ENCODE results near the gene ITGA3.
"Not testable (repeated sequence)": the region's sequence is repeated elsewhere in the genome, so short reads cannot be mapped to it uniquely, and the experiment has no call there.

ITGA3 gene

DNA sequence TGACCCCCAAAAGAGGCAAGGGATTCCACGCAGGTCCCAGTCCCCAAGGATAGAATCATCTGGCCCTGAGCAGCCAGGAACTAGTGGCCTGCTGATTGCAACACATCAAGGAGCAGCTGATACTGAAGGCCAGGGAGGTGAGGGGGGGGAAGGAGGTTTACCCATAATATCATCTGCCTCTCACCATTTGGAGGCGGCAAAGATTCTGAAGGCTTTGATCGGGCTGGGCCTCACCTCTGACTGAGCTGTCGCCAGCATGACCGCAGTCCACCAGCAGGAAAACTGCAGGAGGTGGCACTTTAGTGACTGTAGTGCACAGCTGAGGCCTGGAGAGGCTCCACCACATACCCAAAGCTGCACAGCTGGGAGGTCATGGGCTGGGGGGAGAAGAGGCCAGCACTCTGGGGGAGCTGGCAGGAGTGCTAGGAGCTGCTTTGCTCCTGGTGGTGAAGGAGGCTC, 20.5 kb upstream of the ITGA3 start:
- no peak for DNase-seq

- no peak for DNase-seq
Observed at GRCh38 chr17:50035945-50036344, 20.0 kb upstream of the ITGA3 start.

- no peak for DNase-seq
Observed at GRCh38 chr17:50036455-50037261, 19.3 kb upstream of the ITGA3 start.

- DNase-seq: no peak
Observed at GRCh38 chr17:50037321-50038107, 18.4 kb upstream of the ITGA3 start.

GRCh38 chr17:50039058-50039457, 16.9 kb upstream of the ITGA3 start:
- DNase-seq: no peak

DNA sequence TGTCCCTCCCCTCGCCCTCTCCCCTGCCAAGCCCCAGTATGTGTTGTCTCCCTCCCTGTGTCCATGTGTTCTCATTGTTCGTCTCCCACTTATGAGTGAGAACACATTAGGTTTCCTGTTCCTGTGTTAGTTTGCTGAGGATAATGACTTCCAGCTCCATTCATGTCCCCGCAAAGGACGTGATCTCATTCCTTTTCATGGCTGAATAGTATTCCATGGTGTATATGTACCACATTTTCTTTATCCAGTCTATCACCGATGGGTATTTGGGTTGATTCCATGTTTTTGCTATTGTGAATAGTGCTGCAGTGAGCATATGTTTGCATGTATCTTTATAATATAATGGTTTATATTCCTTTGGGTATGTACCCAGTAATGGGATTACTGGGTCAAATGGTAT, 15.4 kb upstream of the ITGA3 start:
- DNase-seq: not testable (repeated sequence)

DNA sequence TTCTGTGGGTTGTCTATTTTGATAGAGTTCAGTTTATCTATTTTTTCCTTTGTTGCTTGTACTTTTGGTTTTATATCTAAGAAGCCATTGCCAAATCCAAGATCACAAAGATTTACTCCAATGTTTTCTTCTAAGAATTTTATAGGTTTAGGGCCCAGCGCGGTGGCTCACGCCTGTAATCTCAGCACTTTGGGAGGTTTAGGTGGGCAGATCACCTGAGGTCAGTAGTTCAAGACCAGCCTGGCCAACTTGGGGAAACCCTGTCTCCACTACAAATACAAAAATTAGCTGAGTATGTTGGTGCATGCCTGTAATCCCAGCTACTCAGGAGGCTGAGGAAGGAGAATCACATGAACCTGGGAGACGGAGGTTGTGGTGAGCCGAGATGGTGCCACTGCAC, 13.7 kb upstream of the ITGA3 start:
- no peak for DNase-seq

DNA sequence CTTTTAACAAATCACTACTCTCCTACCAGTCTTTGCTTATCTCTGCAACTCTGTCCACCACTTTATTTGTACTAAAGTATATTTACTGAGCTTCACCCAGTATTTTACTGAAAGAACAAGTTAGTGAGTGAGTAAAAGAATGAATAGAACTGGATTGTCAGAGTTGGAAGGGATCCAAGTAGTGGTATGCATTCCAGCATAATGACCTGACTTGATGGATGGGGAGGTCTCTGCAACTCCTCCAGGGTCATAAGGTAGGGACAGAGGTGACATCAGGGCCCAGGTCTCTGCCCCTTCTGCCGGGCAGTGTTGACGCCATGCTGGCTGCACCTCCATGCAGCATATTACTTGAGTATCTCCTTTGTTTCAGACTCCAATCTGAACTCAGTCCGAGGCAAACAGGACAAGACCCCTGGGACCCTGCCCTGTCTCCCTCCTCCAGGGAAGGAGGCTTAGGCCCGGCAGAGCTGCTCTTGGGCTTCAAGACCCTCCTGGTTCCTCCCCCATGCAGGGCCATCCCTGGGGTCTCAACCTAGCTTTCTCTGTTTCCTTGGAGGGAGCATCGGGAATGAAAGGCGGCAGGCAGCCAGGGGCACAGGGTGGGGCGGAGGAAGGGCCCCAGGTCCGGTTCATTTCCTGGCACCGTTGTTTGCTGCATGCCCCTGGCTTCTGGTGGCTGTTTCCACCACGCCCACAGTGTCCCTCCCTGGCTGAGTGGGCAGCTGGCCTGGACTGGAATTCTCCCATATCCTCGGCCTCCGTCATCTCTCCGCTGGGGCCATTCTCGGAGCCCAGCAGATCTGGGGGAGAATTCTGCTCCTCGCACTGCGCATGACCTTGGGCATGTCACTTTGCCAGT, 12.4 kb upstream of the ITGA3 start:
- DNase-seq: no peak

- no peak for DNase-seq
Observed at GRCh38 chr17:50044483-50044882, 11.4 kb upstream of the ITGA3 start.

GRCh38 chr17:50045154-50045553, 10.8 kb upstream of the ITGA3 start:
- DNase-seq: no peak

- no peak for DNase-seq
Observed at GRCh38 chr17:50046179-50046578, 9.7 kb upstream of the ITGA3 start.

- DNase-seq: no peak
Observed at GRCh38 chr17:50046667-50047066, 9.2 kb upstream of the ITGA3 start.

GRCh38 chr17:50047083-50047482, 8.8 kb upstream of the ITGA3 start:
- DNase-seq: no peak

- DNase-seq: no peak
Observed at GRCh38 chr17:50047488-50048126, 8.3 kb upstream of the ITGA3 start.

DNA sequence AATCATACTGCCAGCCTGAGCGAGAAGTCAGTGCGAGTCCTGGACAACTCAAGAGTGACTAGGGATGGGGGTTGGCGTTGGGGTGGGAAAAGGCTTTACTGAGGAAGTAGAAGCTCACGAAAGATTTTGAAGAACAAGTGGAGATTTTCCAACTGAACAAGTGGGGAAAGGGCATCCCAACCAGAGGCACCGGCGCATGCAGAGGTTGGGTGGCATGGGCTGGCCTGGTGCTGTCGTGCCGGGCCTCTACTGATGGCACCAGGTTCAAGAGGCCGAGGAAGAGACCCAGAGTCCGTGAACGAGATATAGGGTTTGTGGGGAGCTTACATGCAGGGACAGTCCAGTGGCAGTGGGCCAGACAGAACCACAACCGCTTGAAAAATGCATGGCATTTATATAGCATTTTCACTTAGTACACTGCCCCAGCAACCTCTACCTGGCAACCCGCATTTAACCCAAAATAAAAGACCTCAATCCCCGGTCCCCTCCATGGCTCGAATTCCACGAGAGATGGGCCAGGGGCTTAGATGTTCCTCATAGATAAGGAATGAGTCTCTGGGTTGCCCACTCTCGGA, 7.7 kb upstream of the ITGA3 start:
- DNase-seq: no peak

GRCh38 chr17:50048988-50049387, 6.9 kb upstream of the ITGA3 start:
- no peak for DNase-seq

GRCh38 chr17:50049636-50050035, 6.3 kb upstream of the ITGA3 start:
- DNase-seq: no peak

- no peak for DNase-seq
Observed at GRCh38 chr17:50050431-50051032, 5.4 kb upstream of the ITGA3 start.

- DNase-seq: no peak
Observed at GRCh38 chr17:50051082-50051576, 4.8 kb upstream of the ITGA3 start.

DNA sequence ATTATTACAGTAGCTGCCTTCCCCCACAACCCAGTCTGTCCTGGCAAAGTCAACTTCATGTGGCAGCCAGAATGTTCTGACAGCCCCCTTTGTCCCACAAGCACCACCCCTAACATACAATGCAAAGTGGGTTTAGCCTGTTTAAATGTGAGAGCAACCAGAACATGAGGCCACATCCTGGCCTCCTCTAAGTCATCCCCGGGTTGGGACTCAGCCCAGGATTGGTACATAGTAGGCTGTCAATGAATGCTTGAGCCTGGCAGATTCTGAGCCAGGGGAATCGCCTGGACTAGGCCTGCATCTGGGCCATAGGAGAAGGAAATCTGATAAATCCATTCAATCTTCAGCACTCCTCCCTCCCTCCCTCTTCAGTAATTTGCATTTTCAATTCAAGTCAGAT, 4.3 kb upstream of the ITGA3 start:
- DNase-seq: no peak

DNA sequence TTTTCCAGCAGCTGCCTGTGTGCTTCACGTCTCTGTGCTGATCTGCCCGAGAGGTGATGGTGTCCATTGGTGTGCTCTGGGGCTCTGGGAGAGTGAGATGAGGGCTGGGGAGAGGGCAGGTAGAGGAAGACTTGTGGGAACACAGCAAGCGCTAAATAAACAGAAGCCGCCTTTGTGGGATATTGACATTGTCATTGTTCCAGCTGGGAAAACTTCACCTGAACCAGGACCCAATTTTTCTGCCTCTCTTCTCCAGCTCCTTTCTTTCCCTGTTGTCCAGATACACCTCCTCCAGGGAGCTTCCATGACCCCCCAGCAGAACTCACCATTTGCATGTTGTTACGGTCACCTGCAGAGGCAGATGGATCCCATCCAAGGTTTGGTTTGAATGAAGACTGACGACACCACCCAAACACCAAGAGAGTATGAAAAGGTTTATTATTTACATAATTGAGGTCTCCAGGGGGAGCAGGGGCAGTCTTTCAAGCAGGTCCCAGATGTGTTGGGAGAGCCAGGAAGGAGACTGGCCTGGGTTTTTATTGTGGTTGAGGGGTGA, 3.6 kb upstream of the ITGA3 start:
- DNase-seq: no peak

Measured in retina (tissue), 1 donor.